ENCODE data around the gene NRXN3.

DNA sequence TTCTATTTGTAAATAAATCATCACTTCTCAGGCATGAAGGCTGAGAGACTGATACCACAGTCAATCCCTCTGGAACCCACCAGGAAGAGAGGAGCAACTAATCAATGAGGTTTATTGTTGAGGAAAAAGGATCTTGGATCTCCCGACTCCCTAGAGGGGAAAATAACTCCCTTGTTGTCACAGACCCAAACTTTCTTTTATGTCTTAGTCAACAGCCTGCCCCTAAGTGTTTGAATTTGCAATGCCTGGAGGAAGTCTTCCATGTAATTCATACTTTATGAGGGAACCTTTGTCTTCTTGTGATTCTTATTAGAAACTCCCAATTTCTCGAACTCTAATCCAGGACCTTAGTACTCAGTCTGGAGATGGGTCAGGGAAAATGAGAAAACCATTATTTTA lies 1235.3 kb downstream of the NRXN3 start:
- TF ChIP-seq POLR2A (IDR thresholded peaks at IDR 0.05): no peak
- TF ChIP-seq, protein P1, sequence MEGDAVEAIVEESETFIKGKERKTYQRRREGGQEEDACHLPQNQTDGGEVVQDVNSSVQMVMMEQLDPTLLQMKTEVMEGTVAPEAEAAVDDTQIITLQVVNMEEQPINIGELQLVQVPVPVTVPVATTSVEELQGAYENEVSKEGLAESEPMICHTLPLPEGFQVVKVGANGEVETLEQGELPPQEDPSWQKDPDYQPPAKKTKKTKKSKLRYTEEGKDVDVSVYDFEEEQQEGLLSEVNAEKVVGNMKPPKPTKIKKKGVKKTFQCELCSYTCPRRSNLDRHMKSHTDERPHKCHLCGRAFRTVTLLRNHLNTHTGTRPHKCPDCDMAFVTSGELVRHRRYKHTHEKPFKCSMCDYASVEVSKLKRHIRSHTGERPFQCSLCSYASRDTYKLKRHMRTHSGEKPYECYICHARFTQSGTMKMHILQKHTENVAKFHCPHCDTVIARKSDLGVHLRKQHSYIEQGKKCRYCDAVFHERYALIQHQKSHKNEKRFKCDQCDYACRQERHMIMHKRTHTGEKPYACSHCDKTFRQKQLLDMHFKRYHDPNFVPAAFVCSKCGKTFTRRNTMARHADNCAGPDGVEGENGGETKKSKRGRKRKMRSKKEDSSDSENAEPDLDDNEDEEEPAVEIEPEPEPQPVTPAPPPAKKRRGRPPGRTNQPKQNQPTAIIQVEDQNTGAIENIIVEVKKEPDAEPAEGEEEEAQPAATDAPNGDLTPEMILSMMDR (IDR thresholded peaks at IDR 0.05 in 4 of 5, conservative IDR thresholded peaks at IDR 0.05 in 1 of 5): no peak
